Esophagus muscularis mucosa (tissue), 4 donors: ENCODE results near the gene PTPRD. TPM values are rescaled to one million over a fixed set of nuclear protein-coding genes. Genes with fewer than 3 reads are reported as not detected.

Source experiments
- DNase-seq: peaks from one replicate; pipeline ENCODE4 v3.0.0-alpha.2; 2017; ENCODE audit errors: extremely low spot score
- H3K27ac ChIP-seq, 4 donors: fragments of 200-600 bp; sonication (generic); replicated peaks in 1 of 4; 1 replicate in 3 of 4; 2 replicates in 1 of 4; pipeline ENCODE4 v1.5.1; 2016 to 2019; ENCODE audit warnings: mild to moderate bottlenecking in 1 of 4
- H3K27me3 ChIP-seq, 4 donors: fragments of 200-600 bp; sonication (generic); one replicate each; pipeline versions ENCODE4 v1.5.1 to v1.6.0; 2016 to 2019
- H3K36me3 ChIP-seq, 4 donors: fragments of 200-600 bp; sonication (generic); one replicate each; pipeline ENCODE4 v1.5.1; 2016 to 2019
- H3K4me1 ChIP-seq, 4 donors: fragments of 200-600 bp; sonication (generic); one replicate each; pipeline ENCODE4 v1.5.1; 2016 to 2019
- H3K4me3 ChIP-seq, 4 donors: fragments of 200-600 bp; sonication (generic); 1 replicate in 2 of 4; 2 replicates in 2 of 4; pipeline ENCODE4 v1.5.1; 2016 to 2019; ENCODE audit warnings: mild to moderate bottlenecking in 4 of 4, moderate library complexity in 1 of 4
- H3K9me3 ChIP-seq, 4 donors: fragments of 200-600 bp; sonication (generic); 1 replicate in 3 of 4; 2 replicates in 1 of 4; pipeline ENCODE4 v1.5.1; 2016 to 2019
- EP300 ChIP-seq: sonication (generic); formaldehyde crosslinking; IDR thresholded peaks from one replicate; pipeline ENCODE4 v1.6.1; 2017; ENCODE audit warnings: antibody characterized with exemption
- POLR2A ChIP-seq: fragments of 450-650 bp; IDR thresholded peaks from one replicate; pipeline ENCODE4 v1.6.1; 2017; ENCODE audit warnings: antibody characterized with exemption, moderate library complexity, mild to moderate bottlenecking, low read depth
- POLR2AphosphoS5 ChIP-seq, 2 donors: sonication (generic); formaldehyde crosslinking; IDR thresholded peaks; one replicate each; pipeline ENCODE4 v1.6.1; 2017; ENCODE audit warnings: antibody characterized with exemption in 2 of 2
- WGBS: methylation state at CpG from one replicate; pipeline ENCODE4 v1.1.5; 2018; 5-methylcytosine and 5-hydroxymethylcytosine counted together
- intact Hi-C: fragments of 100-400 bp; cut with DNase I; formaldehyde crosslinking; loops from one replicate; pipeline ENCODE4 v1.15.1; 2023
- total RNA-seq, 4 donors: library from RNA; depleted of rRNA; stranded (reverse); fragments of >200 nt; gene quantifications; one replicate each; pipeline versions ENCODE4 v1.1.0 to v1.2.1, GENCODE V29; 2016
- TF ChIP-seq, protein P1 (sequence below), 3 experiments: fragments of 200-600 bp in 2 of 3; fragments of 450-650 bp in 1 of 3; sonication (generic) in 2 of 3; IDR thresholded peaks; one replicate each; pipeline ENCODE4 v1.5.1; 2017 to 2019; ENCODE audit warnings: antibody characterized with exemption in 3 of 3, mild to moderate bottlenecking in 2 of 3, moderate library complexity in 1 of 3

Gene PTPRD
- total RNA-seq, 4 donors from 2014 or later, result 4.1 to 6.6 (median 5.0) TPM

DNA sequence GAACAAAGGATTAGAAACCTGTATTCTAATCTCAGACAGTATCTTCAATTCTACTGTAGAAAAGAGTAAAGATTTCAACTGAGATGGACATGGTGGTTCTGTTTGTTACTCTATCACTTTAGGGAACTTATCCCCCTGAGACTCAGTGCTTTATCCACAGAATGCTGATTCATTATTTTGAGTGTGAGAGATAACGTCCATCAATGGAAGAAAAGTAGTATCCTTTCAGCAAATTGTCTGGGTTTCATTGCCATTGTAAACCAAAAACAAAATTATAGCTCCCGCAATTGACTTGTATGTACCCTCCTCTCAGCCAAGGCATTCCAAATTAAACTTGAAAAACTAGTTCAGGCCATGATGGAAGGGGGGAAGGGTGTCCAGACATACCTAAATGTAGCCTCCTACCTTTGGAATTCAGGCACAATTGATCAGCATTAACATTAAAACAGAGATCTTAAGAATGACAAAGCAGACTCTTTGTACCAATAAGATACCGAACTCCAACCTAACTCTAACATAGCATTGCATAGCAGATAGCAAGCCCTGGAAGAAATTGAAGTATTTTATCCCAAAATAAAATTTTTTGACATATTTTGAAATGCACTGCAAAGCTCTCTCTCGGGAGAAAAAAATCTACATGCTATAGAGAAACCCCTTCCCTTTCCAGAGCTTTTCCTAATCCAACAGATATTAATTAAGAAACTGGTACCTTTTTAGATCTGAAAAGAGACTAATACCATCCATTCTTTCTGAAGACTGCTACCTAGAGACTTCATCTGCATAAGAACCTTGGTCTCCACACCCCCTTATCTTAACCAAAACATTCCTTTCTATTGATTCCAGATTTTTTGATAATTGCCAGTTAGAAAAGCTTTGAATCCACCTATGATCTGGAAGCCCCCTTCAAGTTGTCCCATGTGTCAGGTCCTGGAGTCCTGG lies 1055.7 kb downstream of the PTPRD start:
- Histone ChIP-seq H3K4me3 (no peak overlapping the region), H3K27ac (no peak overlapping the region), H3K9me3 (no peaks in the 10 kb centered on the region), H3K4me1 (no peaks in the 10 kb centered on the region), H3K36me3 (no peaks in the 10 kb centered on the region), H3K27me3 (no peaks in the 10 kb centered on the region)
- no peak for DNase-seq
- intact Hi-C loops, result no loop called here
- WGBS, result 63% methylated on average over 4 of the region's 4 CpGs
- TF ChIP-seq, protein P1, sequence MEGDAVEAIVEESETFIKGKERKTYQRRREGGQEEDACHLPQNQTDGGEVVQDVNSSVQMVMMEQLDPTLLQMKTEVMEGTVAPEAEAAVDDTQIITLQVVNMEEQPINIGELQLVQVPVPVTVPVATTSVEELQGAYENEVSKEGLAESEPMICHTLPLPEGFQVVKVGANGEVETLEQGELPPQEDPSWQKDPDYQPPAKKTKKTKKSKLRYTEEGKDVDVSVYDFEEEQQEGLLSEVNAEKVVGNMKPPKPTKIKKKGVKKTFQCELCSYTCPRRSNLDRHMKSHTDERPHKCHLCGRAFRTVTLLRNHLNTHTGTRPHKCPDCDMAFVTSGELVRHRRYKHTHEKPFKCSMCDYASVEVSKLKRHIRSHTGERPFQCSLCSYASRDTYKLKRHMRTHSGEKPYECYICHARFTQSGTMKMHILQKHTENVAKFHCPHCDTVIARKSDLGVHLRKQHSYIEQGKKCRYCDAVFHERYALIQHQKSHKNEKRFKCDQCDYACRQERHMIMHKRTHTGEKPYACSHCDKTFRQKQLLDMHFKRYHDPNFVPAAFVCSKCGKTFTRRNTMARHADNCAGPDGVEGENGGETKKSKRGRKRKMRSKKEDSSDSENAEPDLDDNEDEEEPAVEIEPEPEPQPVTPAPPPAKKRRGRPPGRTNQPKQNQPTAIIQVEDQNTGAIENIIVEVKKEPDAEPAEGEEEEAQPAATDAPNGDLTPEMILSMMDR (IDR thresholded peaks at IDR 0.05), result no peak
- TF ChIP-seq POLR2AphosphoS5 (IDR thresholded peaks at IDR 0.05), result no peak
- no peak for TF ChIP-seq POLR2A

DNA sequence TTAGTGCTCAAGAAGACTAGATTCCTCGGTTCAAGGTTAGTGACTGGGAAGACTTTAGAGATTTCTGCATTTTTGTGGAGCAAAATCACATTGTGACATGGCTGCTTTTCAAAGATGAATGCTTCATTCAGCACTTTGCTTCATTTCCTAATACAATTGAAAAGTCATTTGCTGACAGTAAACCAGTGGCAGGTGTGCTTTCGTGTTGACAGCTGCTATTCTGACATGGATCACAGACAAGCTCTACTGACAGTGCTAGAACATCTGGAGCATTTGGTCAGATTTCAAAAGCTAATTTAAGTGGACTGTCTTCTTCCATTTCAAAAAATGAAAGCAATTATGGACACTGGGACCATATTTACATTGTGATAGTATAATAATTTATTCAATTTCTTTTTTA lies 1060.1 kb downstream of the PTPRD start:
- Histone ChIP-seq H3K27ac (no peak overlapping the region), H3K4me3 (no peak overlapping the region), H3K4me1 (no peaks in the 10 kb centered on the region), H3K36me3 (no peaks in the 10 kb centered on the region), H3K9me3 (no peaks in the 10 kb centered on the region), H3K27me3 (no peaks in the 10 kb centered on the region)
- intact Hi-C loops, result no loop called here
- TF ChIP-seq EP300 (no peak), POLR2AphosphoS5 (IDR thresholded peaks at IDR 0.05) (no peak), POLR2A (no peak)
- TF ChIP-seq, protein P1 (IDR thresholded peaks at IDR 0.05), result no peak
- WGBS, result 51% methylated on average over 2 of the region's 2 CpGs
- no peak for DNase-seq

DNA sequence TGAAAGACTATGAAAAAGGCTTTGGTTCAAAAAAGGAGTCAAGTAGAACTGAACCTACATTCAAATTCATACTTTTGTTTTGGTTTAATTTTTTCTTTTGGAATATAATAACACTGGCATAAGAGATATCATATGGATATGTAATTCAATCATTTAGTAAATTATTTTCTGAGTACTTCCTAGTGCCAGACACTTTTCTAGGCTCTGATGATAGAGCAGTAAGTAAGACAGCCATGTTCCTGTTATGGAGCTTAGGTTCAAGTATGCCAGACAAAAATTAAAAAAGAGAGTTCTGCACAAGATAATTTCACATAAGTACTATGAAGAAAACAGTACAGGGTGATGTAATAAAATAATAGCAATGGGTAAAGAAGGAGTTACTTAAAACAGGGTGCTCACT lies 1074.0 kb downstream of the PTPRD start:
- Histone ChIP-seq H3K4me3 (no peak overlapping the region), H3K27me3 (no peaks in the 10 kb centered on the region), H3K4me1 (no peaks in the 10 kb centered on the region), H3K9me3 (no peaks in the 10 kb centered on the region), H3K36me3 (no peaks in the 10 kb centered on the region), H3K27ac (no peak overlapping the region)
- no peak for DNase-seq
- intact Hi-C loops, result no loop called here
- no peak for TF ChIP-seq POLR2A
- no peak for TF ChIP-seq EP300
- TF ChIP-seq, protein P1 (IDR thresholded peaks at IDR 0.05), result no peak
- TF ChIP-seq POLR2AphosphoS5 (IDR thresholded peaks at IDR 0.05), result no peak

DNA sequence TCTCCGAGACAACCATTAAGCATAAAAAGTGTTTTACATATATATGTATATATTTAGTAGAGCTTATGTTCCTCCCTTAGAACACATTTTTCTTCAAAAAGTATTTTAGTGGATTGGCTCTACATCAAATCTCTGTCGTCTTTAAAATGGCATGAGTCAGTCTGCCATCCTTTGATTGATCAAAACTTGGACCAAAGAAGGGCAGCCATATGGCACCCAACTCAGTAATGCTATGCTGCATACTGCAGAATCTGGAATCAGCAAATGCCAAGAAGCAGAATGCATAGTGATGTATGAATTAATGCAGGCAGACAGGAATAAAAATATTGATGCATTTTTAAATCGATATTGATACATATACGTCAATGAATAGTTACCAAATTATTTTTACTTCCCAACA lies 1074.4 kb downstream of the PTPRD start:
- TF ChIP-seq POLR2AphosphoS5 (IDR thresholded peaks at IDR 0.05) (no peak), EP300 (no peak), POLR2A (no peak)
- TF ChIP-seq, protein P1 (IDR thresholded peaks at IDR 0.05), result no peak
- intact Hi-C loops, result no loop called here
- 90% methylated on average over 4 of the region's 4 CpGs for WGBS

More for the DNA sequence above, 1074.4 kb downstream of the PTPRD start:
- H3K27me3 ChIP-seq, result no peaks in the 10 kb centered on the region
- no peaks in the 10 kb centered on the region for H3K4me1 ChIP-seq
- no peaks in the 10 kb centered on the region for H3K9me3 ChIP-seq
- no peaks in the 10 kb centered on the region for H3K36me3 ChIP-seq
- DNase-seq, result no peak
- no peak overlapping the region for H3K4me3 ChIP-seq
- H3K27ac ChIP-seq, result no peak overlapping the region
